SK-N-SH treated with all-trans-retinoic acid at 6 μM for 48 hours (cell line): Measurements from ENCODE around the gene CHDH.

Experiments used
- ATAC-seq: fragments of 200-7000 bp; cut with Tn5 transposase; 3 replicates; pipeline ENCODE4 v1.9.1; 2020; ENCODE audit warnings: mild to moderate bottlenecking, moderate library complexity
- ARNTL ChIP-seq: fragments of 450-650 bp; formaldehyde crosslinking; IDR thresholded peaks from 2 replicates; pipeline ENCODE4 v1.5.0; 2020; ENCODE audit warnings: low read depth, mild to moderate bottlenecking, moderate library complexity, borderline replicate concordance
- BACH2 ChIP-seq: fragments of 250-450 bp; sonication (Bioruptor Pico); IDR thresholded peaks from 2 replicates; pipeline ENCODE4 v1.9.0; 2021; ENCODE audit warnings: mild to moderate bottlenecking, borderline replicate concordance
- CSDC2 ChIP-seq: fragments of 250-450 bp; sonication (Bioruptor Pico); IDR thresholded peaks from 2 replicates; pipeline ENCODE4 v1.5.0; 2020; ENCODE audit warnings: mild to moderate bottlenecking, moderate library complexity
- ESRRG ChIP-seq: fragments of 250-450 bp; sonication (Bioruptor Pico); IDR thresholded peaks from 2 replicates; pipeline ENCODE4 v1.6.1; 2021; ENCODE audit warnings: mild to moderate bottlenecking
- GLIS3 ChIP-seq: fragments of 250-450 bp; sonication (Bioruptor Pico); IDR thresholded peaks from 2 replicates; pipeline ENCODE4 v1.5.0; 2020; ENCODE audit warnings: mild to moderate bottlenecking, moderate library complexity
- ISL1 ChIP-seq: fragments of 250-450 bp; sonication (Bioruptor Pico); IDR thresholded peaks from 2 replicates; pipeline ENCODE4 v2.1.2; 2022; ENCODE audit warnings: mild to moderate bottlenecking, moderate library complexity
- OSR1 ChIP-seq: fragments of 250-450 bp; sonication (Bioruptor Pico); IDR thresholded peaks from 2 replicates; pipeline ENCODE4 v1.8.0; 2022; ENCODE audit warnings: moderate library complexity, mild to moderate bottlenecking, inconsistent platforms
- PPARA ChIP-seq: fragments of 250-450 bp; sonication (Bioruptor Pico); IDR thresholded peaks from 2 replicates; pipeline ENCODE4 v1.5.0; 2020; ENCODE audit warnings: mild to moderate bottlenecking, borderline replicate concordance
- RARB ChIP-seq: fragments of 250-450 bp; sonication (Bioruptor Pico); IDR thresholded peaks from 2 replicates; pipeline ENCODE4 v1.8.0; 2021; ENCODE audit warnings: mild to moderate bottlenecking, moderate library complexity
- SNAI2 ChIP-seq: fragments of 250-450 bp; sonication (Bioruptor Pico); IDR thresholded peaks from 2 replicates; pipeline ENCODE4 v1.5.0; 2020; ENCODE audit warnings: mild to moderate bottlenecking, moderate library complexity
- TCF4 ChIP-seq: fragments of 250-450 bp; sonication (Bioruptor Pico); IDR thresholded peaks from 2 replicates; pipeline ENCODE4 v1.8.0; 2021; ENCODE audit warnings: mild to moderate bottlenecking, moderate library complexity, borderline replicate concordance
- ZC3H10 ChIP-seq: fragments of 250-450 bp; sonication (Bioruptor Pico); IDR thresholded peaks from 2 replicates; pipeline ENCODE4 v1.5.1; 2021; ENCODE audit warnings: mild to moderate bottlenecking, moderate library complexity
- ZFP3 ChIP-seq: fragments of 250-450 bp; sonication (Bioruptor Pico); IDR thresholded peaks from 2 replicates; pipeline ENCODE4 v1.5.0; 2020; ENCODE audit warnings: mild to moderate bottlenecking, moderate library complexity
- ZFP30 ChIP-seq: fragments of 450-650 bp; formaldehyde crosslinking; IDR thresholded peaks from 2 replicates; pipeline ENCODE4 v1.5.0; 2022; ENCODE audit warnings: mild to moderate bottlenecking, moderate library complexity
- ZNF565 ChIP-seq: fragments of 450-650 bp; formaldehyde crosslinking; conservative IDR thresholded peaks from 2 replicates; pipeline ENCODE4 v1.5.0; 2020; ENCODE audit warnings: low read depth, mild to moderate bottlenecking, moderate library complexity
- ZNF70 ChIP-seq: fragments of 450-650 bp; formaldehyde crosslinking; IDR thresholded peaks from 2 replicates; pipeline ENCODE4 v1.5.0; 2020; ENCODE audit warnings: mild to moderate bottlenecking, moderate library complexity
- ZNF8 ChIP-seq: fragments of 450-650 bp; formaldehyde crosslinking; IDR thresholded peaks from 2 replicates; pipeline ENCODE4 v1.5.0; 2020; ENCODE audit warnings: mild to moderate bottlenecking, moderate library complexity
- TF ChIP-seq, protein P1 (sequence below): fragments of 250-450 bp; sonication (Bioruptor Pico); IDR thresholded peaks from 2 replicates; pipeline ENCODE4 v1.8.0; 2021; ENCODE audit warnings: low read depth, mild to moderate bottlenecking, moderate library complexity, borderline replicate concordance
- TF ChIP-seq, protein P2 (sequence below): fragments of 250-450 bp; sonication (Bioruptor Pico); IDR thresholded peaks from 2 replicates; pipeline ENCODE4 v1.5.1; 2020; ENCODE audit warnings: low read depth, mild to moderate bottlenecking, moderate library complexity
- TF ChIP-seq, protein P3 (sequence below): fragments of 250-450 bp; sonication (Bioruptor Pico); IDR thresholded peaks from 2 replicates; pipeline ENCODE4 v1.5.1; 2021; ENCODE audit warnings: mild to moderate bottlenecking, moderate library complexity
- TF ChIP-seq, protein P4 (sequence below): fragments of 250-450 bp; sonication (Bioruptor Pico); IDR thresholded peaks from 2 replicates; pipeline ENCODE4 v1.8.0; 2020; ENCODE audit warnings: mild to moderate bottlenecking, moderate library complexity, borderline replicate concordance

The CHDH gene

DNA sequence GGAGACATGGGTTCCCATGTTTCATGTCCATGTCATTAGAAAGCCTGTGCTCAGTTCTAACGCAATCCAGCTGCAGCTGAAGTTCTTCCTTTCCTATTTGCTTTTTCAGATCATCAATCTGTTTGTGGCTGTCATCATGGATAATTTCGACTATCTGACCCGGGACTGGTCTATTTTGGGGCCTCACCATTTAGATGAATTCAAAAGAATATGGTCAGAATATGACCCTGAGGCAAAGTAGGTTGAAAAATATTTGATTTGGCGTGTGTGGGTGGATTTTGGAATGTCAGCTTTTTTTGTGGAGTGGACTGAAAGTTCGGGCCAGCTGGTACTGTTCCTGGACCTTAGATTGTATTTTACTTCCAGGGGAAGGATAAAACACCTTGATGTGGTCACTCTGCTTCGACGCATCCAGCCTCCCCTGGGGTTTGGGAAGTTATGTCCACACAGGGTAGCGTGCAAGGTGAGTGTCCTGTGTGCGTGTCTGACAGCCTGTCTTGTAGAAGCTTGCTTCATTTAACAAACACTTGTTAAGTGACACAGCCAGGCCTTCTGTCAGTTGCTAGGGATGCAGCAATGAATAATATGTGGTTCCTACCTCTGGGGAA lies 69.6 kb downstream of the CHDH start:
- no peak for ATAC-seq
- TF ChIP-seq ZNF8, result no peak
- TF ChIP-seq, protein P1, sequence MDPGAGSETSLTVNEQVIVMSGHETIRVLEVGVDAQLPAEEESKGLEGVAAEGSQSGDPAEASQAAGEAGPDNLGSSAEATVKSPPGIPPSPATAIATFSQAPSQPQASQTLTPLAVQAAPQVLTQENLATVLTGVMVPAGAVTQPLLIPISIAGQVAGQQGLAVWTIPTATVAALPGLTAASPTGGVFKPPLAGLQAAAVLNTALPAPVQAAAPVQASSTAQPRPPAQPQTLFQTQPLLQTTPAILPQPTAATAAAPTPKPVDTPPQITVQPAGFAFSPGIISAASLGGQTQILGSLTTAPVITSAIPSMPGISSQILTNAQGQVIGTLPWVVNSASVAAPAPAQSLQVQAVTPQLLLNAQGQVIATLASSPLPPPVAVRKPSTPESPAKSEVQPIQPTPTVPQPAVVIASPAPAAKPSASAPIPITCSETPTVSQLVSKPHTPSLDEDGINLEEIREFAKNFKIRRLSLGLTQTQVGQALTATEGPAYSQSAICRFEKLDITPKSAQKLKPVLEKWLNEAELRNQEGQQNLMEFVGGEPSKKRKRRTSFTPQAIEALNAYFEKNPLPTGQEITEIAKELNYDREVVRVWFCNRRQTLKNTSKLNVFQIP (CRISPR knock-in tag), result no peak
- TF ChIP-seq, protein P2, sequence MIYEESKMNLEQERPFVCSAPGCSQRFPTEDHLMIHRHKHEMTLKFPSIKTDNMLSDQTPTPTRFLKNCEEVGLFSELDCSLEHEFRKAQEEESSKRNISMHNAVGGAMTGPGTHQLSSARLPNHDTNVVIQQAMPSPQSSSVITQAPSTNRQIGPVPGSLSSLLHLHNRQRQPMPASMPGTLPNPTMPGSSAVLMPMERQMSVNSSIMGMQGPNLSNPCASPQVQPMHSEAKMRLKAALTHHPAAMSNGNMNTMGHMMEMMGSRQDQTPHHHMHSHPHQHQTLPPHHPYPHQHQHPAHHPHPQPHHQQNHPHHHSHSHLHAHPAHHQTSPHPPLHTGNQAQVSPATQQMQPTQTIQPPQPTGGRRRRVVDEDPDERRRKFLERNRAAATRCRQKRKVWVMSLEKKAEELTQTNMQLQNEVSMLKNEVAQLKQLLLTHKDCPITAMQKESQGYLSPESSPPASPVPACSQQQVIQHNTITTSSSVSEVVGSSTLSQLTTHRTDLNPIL, result no peak
- no peak for TF ChIP-seq TCF4 (CRISPR knock-in tag)
- no peak for TF ChIP-seq ESRRG (CRISPR knock-in tag)
- TF ChIP-seq ZC3H10 (CRISPR knock-in tag), result no peak
- TF ChIP-seq ISL1 (CRISPR knock-in tag), result no peak
- TF ChIP-seq BACH2 (CRISPR knock-in tag), result no peak
- TF ChIP-seq ZNF70, result no peak
- TF ChIP-seq, protein P3, sequence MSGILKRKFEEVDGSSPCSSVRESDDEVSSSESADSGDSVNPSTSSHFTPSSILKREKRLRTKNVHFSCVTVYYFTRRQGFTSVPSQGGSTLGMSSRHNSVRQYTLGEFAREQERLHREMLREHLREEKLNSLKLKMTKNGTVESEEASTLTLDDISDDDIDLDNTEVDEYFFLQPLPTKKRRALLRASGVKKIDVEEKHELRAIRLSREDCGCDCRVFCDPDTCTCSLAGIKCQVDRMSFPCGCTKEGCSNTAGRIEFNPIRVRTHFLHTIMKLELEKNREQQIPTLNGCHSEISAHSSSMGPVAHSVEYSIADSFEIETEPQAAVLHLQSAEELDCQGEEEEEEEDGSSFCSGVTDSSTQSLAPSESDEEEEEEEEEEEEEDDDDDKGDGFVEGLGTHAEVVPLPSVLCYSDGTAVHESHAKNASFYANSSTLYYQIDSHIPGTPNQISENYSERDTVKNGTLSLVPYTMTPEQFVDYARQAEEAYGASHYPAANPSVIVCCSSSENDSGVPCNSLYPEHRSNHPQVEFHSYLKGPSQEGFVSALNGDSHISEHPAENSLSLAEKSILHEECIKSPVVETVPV, result no peak
- TF ChIP-seq, protein P4, sequence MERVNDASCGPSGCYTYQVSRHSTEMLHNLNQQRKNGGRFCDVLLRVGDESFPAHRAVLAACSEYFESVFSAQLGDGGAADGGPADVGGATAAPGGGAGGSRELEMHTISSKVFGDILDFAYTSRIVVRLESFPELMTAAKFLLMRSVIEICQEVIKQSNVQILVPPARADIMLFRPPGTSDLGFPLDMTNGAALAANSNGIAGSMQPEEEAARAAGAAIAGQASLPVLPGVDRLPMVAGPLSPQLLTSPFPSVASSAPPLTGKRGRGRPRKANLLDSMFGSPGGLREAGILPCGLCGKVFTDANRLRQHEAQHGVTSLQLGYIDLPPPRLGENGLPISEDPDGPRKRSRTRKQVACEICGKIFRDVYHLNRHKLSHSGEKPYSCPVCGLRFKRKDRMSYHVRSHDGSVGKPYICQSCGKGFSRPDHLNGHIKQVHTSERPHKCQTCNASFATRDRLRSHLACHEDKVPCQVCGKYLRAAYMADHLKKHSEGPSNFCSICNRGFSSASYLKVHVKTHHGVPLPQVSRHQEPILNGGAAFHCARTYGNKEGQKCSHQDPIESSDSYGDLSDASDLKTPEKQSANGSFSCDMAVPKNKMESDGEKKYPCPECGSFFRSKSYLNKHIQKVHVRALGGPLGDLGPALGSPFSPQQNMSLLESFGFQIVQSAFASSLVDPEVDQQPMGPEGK (CRISPR knock-in tag), result no peak

DNA sequence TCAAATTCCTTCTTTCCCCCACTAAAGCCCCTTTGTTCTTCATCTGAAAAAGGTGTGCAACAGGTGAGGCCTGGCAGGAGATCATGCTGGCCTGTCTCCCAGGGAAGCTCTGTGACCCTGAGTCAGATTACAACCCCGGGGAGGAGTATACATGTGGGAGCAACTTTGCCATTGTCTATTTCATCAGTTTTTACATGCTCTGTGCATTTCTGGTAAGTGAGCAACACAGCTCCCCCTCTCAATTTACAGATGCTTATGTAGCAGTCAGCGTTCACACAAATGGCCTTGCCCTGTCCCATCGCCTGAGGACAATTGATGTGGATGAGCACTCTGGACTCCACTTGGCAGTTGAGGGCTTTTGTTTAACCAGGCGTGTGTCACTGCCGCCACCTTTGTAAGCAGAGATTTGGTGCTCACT lies 70.4 kb downstream of the CHDH start:
- TF ChIP-seq ZC3H10 (CRISPR knock-in tag) (no peak), CSDC2 (CRISPR knock-in tag) (no peak), ZNF565 (no peak), RARB (CRISPR knock-in tag) (no peak), ZFP30 (CRISPR knock-in tag) (no peak), ZNF70 (no peak), ARNTL (no peak), ZFP3 (CRISPR knock-in tag) (no peak), ESRRG (CRISPR knock-in tag) (no peak), PPARA (CRISPR knock-in tag) (no peak), ISL1 (CRISPR knock-in tag) (no peak), OSR1 (CRISPR knock-in tag) (no peak), SNAI2 (CRISPR knock-in tag) (no peak), BACH2 (CRISPR knock-in tag) (no peak), GLIS3 (CRISPR knock-in tag) (no peak)
- TF ChIP-seq, protein P3, result no peak
- TF ChIP-seq, protein P2, result no peak
- TF ChIP-seq, protein P4 (CRISPR knock-in tag), result no peak
- ATAC-seq, result no peak
